Endothelial cell of umbilical vein (primary cell): Measurements from ENCODE around the gene KIAA1210. TPM values are rescaled to one million over a fixed set of nuclear protein-coding genes. Genes with fewer than 3 reads are reported as not detected.

Experiments used
- BruUV-seq: library from RNA; stranded (reverse); fragments of 400-500 nt; replicated peaks from 2 replicates; lab custom pipeline; 2021; lab: Mats Ljungman, UMichigan
- CTCF ChIA-PET: fragments of 300-600, 350-600 bp; sonication (Branson Sonifier 250); formaldehyde crosslinking; loops from one replicate; lab custom pipeline; 2021; ENCODE audit warnings: antibody characterized with exemption, inconsistent platforms; lab: Charles Lee
- POLR2A ChIA-PET: fragments of 300-600, 350-600 bp; sonication (Branson Sonifier 250); formaldehyde crosslinking; loops from one replicate; lab custom pipeline; 2021; ENCODE audit warnings: antibody characterized with exemption, inconsistent platforms; lab: Charles Lee
- DNase-seq: peaks from one replicate; pipeline ENCODE4 v3.0.0-alpha.2; 2011; ENCODE audit warnings: low read depth, low spot score
- FAIRE-seq: peaks from 2 replicates; lab custom pipeline; 2011; peaks lifted over from hg19 to GRCh38; lab: Jason Lieb, UNC
- H2AFZ ChIP-seq: 2 replicates; pipeline ENCODE4 v1.6.0; 2012; ENCODE audit warnings: low read depth, low read length, control low read depth, inconsistent platforms
- H3K27ac ChIP-seq: 2 replicates; pipeline ENCODE4 v1.5.1; 2011; ENCODE audit warnings: low read depth, mild to moderate bottlenecking, control low read depth, low read length, moderate library complexity; ENCODE audit not compliant: insufficient read depth
- H3K27me3 ChIP-seq, 2 experiments: 2 replicates each; pipeline versions ENCODE4 v1.6.0 to v1.6.1; 2011; ENCODE audit warnings: low read length in 2 of 2, mixed read lengths in 1 of 2; ENCODE audit not compliant: control insufficient read depth in 2 of 2, insufficient read depth in 2 of 2
- H3K36me3 ChIP-seq, 2 experiments: 2 replicates in 1 of 2; 3 replicates in 1 of 2; pipeline ENCODE4 v1.5.1; 2011; ENCODE audit warnings: low read length in 2 of 2, mild to moderate bottlenecking in 1 of 2, moderate library complexity in 1 of 2; ENCODE audit not compliant: control insufficient read depth in 2 of 2, insufficient read depth in 2 of 2; ENCODE audit errors: extremely low read depth in 1 of 2
- H3K4me1 ChIP-seq: 3 replicates; pipeline ENCODE4 v1.5.1; 2011; ENCODE audit warnings: mild to moderate bottlenecking, low read length; ENCODE audit not compliant: control insufficient read depth, insufficient read depth; ENCODE audit errors: extremely low read depth
- H3K4me2 ChIP-seq: 2 replicates; pipeline ENCODE4 v1.6.1; 2011; ENCODE audit warnings: low read length, control low read depth, mixed read lengths; ENCODE audit not compliant: insufficient read depth
- H3K4me3 ChIP-seq, 3 experiments: fragments of 200-600 bp in 1 of 3; sonication (generic), shearing (Covaris generic) in 1 of 3; replicated peaks in 1 of 3; 2 replicates each; pipeline ENCODE4 v1.5.1; 2011 to 2016; ENCODE audit warnings: control low read depth in 3 of 3, low read length in 3 of 3, mild to moderate bottlenecking in 2 of 3, inconsistent platforms in 1 of 3, low read depth in 1 of 3, moderate library complexity in 1 of 3; ENCODE audit not compliant: insufficient read depth in 1 of 3
- H3K79me2 ChIP-seq: 2 replicates; pipeline ENCODE4 v1.6.0; 2012; ENCODE audit warnings: low read length, inconsistent platforms; ENCODE audit not compliant: control insufficient read depth, insufficient read depth
- H3K9ac ChIP-seq: replicated peaks from 2 replicates; pipeline ENCODE3; 2011; ENCODE audit warnings: low read length, control low read depth; ENCODE audit not compliant: insufficient read depth; ENCODE audit errors: extremely low read depth
- H3K9me1 ChIP-seq: replicated peaks from 3 replicates; pipeline ENCODE4 v1.6.0; 2011; ENCODE audit warnings: mild to moderate bottlenecking, low read length; ENCODE audit not compliant: control insufficient read depth, insufficient read depth; ENCODE audit errors: extremely low read depth
- H3K9me3 ChIP-seq: replicated peaks from 2 replicates; pipeline ENCODE4 v1.5.1; 2012; ENCODE audit warnings: low read length, inconsistent platforms; ENCODE audit not compliant: control insufficient read depth, insufficient read depth
- H4K20me1 ChIP-seq: replicated peaks from 2 replicates; pipeline ENCODE3; 2011; ENCODE audit warnings: mild to moderate bottlenecking, low read length; ENCODE audit not compliant: control insufficient read depth, insufficient read depth; ENCODE audit errors: extremely low read depth
- CTCF ChIP-seq, 2 donors: IDR thresholded peaks; 1 replicate in 1 of 2; 2 replicates in 1 of 2; pipeline ENCODE4 v1.5.1; 2011; ENCODE audit warnings: low read length in 2 of 2, mild to moderate bottlenecking in 2 of 2, moderate library complexity in 2 of 2, control low read depth in 1 of 2, inconsistent platforms in 1 of 2, low read depth in 1 of 2; ENCODE audit not compliant: insufficient read depth in 1 of 2; ENCODE audit errors: extremely low read depth in 1 of 2
- EZH2 ChIP-seq: IDR thresholded peaks from 2 replicates; pipeline ENCODE4 v1.6.1; 2012; ENCODE audit warnings: borderline replicate concordance, low read depth, mild to moderate bottlenecking, moderate library complexity, low read length, inconsistent platforms; ENCODE audit not compliant: severe bottlenecking
- GATA2 ChIP-seq: IDR thresholded peaks from 2 replicates; pipeline ENCODE4 v1.7.0; 2011; ENCODE audit warnings: low read depth, mild to moderate bottlenecking, moderate library complexity, mixed read lengths, low read length; ENCODE audit not compliant: insufficient read length, insufficient read depth
- JUN ChIP-seq: IDR thresholded peaks from 2 replicates; pipeline ENCODE4 v1.6.1; 2011; ENCODE audit warnings: borderline replicate concordance, low read depth; ENCODE audit not compliant: insufficient read length, insufficient read depth
- MYC ChIP-seq: IDR thresholded peaks from one replicate; pipeline ENCODE4 v1.6.1; 2011; ENCODE audit warnings: mild to moderate bottlenecking, low read depth, low read length
- POLR2A ChIP-seq: IDR thresholded peaks from 2 replicates; pipeline ENCODE4 v1.6.1; 2012; ENCODE audit warnings: low read depth, mild to moderate bottlenecking, control low read depth, low read length
- POLR2AphosphoS5 ChIP-seq: IDR thresholded peaks from 2 replicates; pipeline ENCODE4 v1.6.1; 2012; ENCODE audit warnings: low read depth, mild to moderate bottlenecking, control low read depth, low read length, moderate library complexity; ENCODE audit not compliant: insufficient read depth
- dilution Hi-C: fragments of 300-500 bp; cut with MboI; formaldehyde crosslinking; loops from one replicate; pipeline ENCODE4 v1.15.0; 2019; ENCODE audit warnings: low sequenced_read_pairs; ENCODE audit not compliant: extremely low pct_ligation_motif_present
- intact Hi-C: fragments of 100-400 bp; cut with micrococcal nuclease; formaldehyde crosslinking; loops from one replicate; pipeline ENCODE4 v1.10.0; 2022
- polyA plus RNA-seq, 4 experiments: library from polyadenylated mRNA; depleted of rRNA in 3 of 4; stranded (reverse) in 3 of 4; unstranded in 1 of 4; fragments of >200 nt; gene quantifications; 2 replicates each; pipeline versions ENCODE4 v1.2.1 to v1.2.3, GENCODE V29; 2011 to 2012; ENCODE audit warnings: missing spikeins in 1 of 4
- total RNA-seq: library from RNA; stranded (reverse); gene quantifications from 2 replicates; pipeline ENCODE4 v1.2.3, GENCODE V29; 2021

Gene KIAA1210
- total and polyA plus RNA-seq, 2 donors (not counting 3 experiments of a cell fraction or from before 2014, with no cell fraction given) = not detected

- H3K4me1 ChIP-seq = no peaks in the 10 kb centered on the region
- intact Hi-C loops = no loop called here
- no peaks in the 10 kb centered on the region for H3K79me2 ChIP-seq
- no peak within 1 kb of the TSS for H2AFZ ChIP-seq
- no peak within 1 kb of the TSS for H3K27ac ChIP-seq
- BruUV-seq = no TSS peak
- H3K9me3 ChIP-seq = no peaks in the 10 kb centered on the region
- dilution Hi-C loops = no loop called here
- no peaks in the 10 kb centered on the region for H4K20me1 ChIP-seq
- no peaks in the 10 kb centered on the region for H3K36me3 ChIP-seq
- H3K9me1 ChIP-seq = no peaks in the 10 kb centered on the region
- TF ChIP-seq JUN (no peak), EZH2 (no peak), MYC (no peak), POLR2AphosphoS5 (no peak), GATA2 (no peak), POLR2A (no peak), CTCF (IDR thresholded peaks at IDR 0.05; ENCODE audit: extremely low read depth in 1 of 2, insufficient read depth in 1 of 2, low read depth in 1 of 2, low read length in 2 of 2) (no peak)
- ChIA-PET POLR2A (no interaction called here), CTCF (no interaction called here)
- no peak within 1 kb of the TSS for H3K9ac ChIP-seq
- no peak for FAIRE-seq
- no peaks in the 10 kb centered on the region for H3K27me3 ChIP-seq
- no peak within 1 kb of the TSS for H3K4me2 ChIP-seq
- no peak within 1 kb of the TSS for H3K4me3 ChIP-seq
- DNase-seq = no peak
Observed at GRCh38 chrX:119072744-119073143, 54.9 kb downstream of the KIAA1210 start, which contains the start of gene CT47C1. TSS of gene CT47C1 (plus strand) at chrX:119072993. CDS start at chrX:119073226, 233 bp downstream.
